Measurements from ENCODE around the gene INSYN1.

DNA sequence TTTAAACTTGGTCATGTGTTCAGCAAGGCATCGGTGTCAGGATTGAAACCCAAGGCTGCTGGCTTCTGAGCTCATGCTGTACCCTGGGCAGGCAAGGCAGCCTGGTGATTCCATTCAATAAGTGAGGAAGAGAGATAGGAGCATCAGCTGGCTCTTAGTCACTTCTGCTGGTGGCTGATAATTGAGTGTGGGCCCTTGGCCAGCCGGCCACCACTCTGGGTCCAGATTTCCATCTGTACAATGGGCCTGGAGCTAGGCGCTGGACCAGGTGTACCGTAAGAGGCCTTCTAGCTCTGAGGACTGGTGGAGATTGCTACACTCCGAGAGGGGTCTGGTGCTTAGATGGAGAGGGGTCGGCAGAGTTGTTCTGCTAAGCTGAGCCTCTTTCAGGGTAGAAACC lies 64.7 kb downstream of the INSYN1 start:
- TF ChIP-seq POLR2A (IDR thresholded peaks at IDR 0.05; ENCODE audit: low read length) = no peak
- no peak for TF ChIP-seq GATA1 (IDR thresholded peaks at IDR 0.05; ENCODE audit: low read depth, low read length)
